Measurements from ENCODE around the gene SPRED3. TPM values are rescaled to one million over a fixed set of nuclear protein-coding genes. Genes with fewer than 3 reads are reported as not detected.

The SPRED3 gene
- total and polyA plus RNA-seq, 9 of the 15 experiments (the other 6 are each of a cell fraction or from before 2014, with no cell fraction given): 0.05 to 1.3 (median 0.36) TPM

- TF ChIP-seq, protein P1, sequence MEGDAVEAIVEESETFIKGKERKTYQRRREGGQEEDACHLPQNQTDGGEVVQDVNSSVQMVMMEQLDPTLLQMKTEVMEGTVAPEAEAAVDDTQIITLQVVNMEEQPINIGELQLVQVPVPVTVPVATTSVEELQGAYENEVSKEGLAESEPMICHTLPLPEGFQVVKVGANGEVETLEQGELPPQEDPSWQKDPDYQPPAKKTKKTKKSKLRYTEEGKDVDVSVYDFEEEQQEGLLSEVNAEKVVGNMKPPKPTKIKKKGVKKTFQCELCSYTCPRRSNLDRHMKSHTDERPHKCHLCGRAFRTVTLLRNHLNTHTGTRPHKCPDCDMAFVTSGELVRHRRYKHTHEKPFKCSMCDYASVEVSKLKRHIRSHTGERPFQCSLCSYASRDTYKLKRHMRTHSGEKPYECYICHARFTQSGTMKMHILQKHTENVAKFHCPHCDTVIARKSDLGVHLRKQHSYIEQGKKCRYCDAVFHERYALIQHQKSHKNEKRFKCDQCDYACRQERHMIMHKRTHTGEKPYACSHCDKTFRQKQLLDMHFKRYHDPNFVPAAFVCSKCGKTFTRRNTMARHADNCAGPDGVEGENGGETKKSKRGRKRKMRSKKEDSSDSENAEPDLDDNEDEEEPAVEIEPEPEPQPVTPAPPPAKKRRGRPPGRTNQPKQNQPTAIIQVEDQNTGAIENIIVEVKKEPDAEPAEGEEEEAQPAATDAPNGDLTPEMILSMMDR (IDR thresholded peaks at IDR 0.05 in 2 of 3, conservative IDR thresholded peaks at IDR 0.05 in 1 of 3; ENCODE audit: insufficient read depth in 2 of 3, low read depth in 1 of 3, low read length in 3 of 3): peak; percentile 64 to 69 (median 67)
- TF ChIP-seq CHD7 (IDR thresholded peaks at IDR 0.05; ENCODE audit: low read depth, low read length) (no peak), ZNF75A (CRISPR knock-in tag; IDR thresholded peaks at IDR 0.05) (no peak), CBX2 (IDR thresholded peaks at IDR 0.05; ENCODE audit: insufficient read depth, low read length, poor library complexity, severe bottlenecking) (no peak), SMAD3 (CRISPR knock-in tag; conservative IDR thresholded peaks at IDR 0.05) (no peak), PURB (CRISPR knock-in tag; IDR thresholded peaks at IDR 0.05; ENCODE audit: low read depth) (no peak), E2F5 (CRISPR knock-in tag; IDR thresholded peaks at IDR 0.05) (no peak)
- TF ChIP-seq, protein P2, sequence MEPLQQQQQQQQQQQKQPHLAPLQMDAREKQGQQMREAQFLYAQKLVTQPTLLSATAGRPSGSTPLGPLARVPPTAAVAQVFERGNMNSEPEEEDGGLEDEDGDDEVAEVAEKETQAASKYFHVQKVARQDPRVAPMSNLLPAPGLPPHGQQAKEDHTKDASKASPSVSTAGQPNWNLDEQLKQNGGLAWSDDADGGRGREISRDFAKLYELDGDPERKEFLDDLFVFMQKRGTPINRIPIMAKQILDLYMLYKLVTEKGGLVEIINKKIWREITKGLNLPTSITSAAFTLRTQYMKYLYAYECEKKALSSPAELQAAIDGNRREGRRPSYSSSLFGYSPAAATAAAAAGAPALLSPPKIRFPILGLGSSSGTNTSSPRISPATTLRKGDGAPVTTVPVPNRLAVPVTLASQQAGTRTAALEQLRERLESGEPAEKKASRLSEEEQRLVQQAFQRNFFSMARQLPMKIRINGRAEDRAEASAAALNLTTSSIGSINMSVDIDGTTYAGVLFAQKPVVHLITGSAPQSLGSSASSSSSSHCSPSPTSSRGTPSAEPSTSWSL (CRISPR knock-in tag; IDR thresholded peaks at IDR 0.05; ENCODE audit: borderline replicate concordance): no peak
These were observed 53.3 kb downstream of the SPRED3 start (continued) for GRCh38 chr19:38441657-38442348.
